Peyer's patch (tissue), 4 donors: Measurements from ENCODE around the gene SLC30A7.

Experiments used
- CTCF ChIP-seq, 6 experiments: fragments of 450-650 bp in 4 of 6; fragments of 200-600 bp in 2 of 6; sonication (generic) in 1 of 6; IDR thresholded peaks; one replicate each; pipeline ENCODE4 v1.5.1; 2017 to 2019; ENCODE audit warnings: antibody characterized with exemption in 6 of 6, mild to moderate bottlenecking in 3 of 6, moderate library complexity in 1 of 6
- POLR2A ChIP-seq, 2 donors: fragments of 450-650 bp; IDR thresholded peaks; one replicate each; pipeline ENCODE4 v1.5.1; 2017; ENCODE audit warnings: antibody characterized with exemption in 2 of 2, mild to moderate bottlenecking in 2 of 2, moderate library complexity in 2 of 2

GRCh38 chr1:100904528-100904927 is 8.6 kb downstream of the SLC30A7 start:
- TF ChIP-seq POLR2A (IDR thresholded peaks at IDR 0.05) (no peak), CTCF (IDR thresholded peaks at IDR 0.05) (no peak)
